Prostate gland (tissue), 2 donors: ENCODE results near the gene IGDCC3. TPM values are rescaled to one million over a fixed set of nuclear protein-coding genes. Genes with fewer than 3 reads are reported as not detected.

Source experiments
- DNase-seq: peaks from one replicate; pipeline ENCODE4 v3.0.0-alpha.2; 2019; ENCODE audit warnings: low spot score
- H3K27ac ChIP-seq, 2 donors: fragments of 200-600 bp; sonication (generic); 2 replicates each; pipeline ENCODE4 v1.5.1; 2017 to 2019
- H3K27me3 ChIP-seq: fragments of 200-600 bp; sonication (generic); replicated peaks from 2 replicates; pipeline ENCODE4 v1.5.1; 2019; ENCODE audit not compliant: insufficient read depth
- H3K36me3 ChIP-seq, 2 donors: fragments of 200-600 bp; sonication (generic); 1 replicate in 1 of 2; 2 replicates in 1 of 2; pipeline versions ENCODE4 v1.5.1 to v1.8.1; 2017 to 2019
- H3K4me1 ChIP-seq: fragments of 200-600 bp; sonication (generic); replicated peaks from 2 replicates; pipeline ENCODE4 v1.5.1; 2019
- H3K4me3 ChIP-seq, 2 donors: fragments of 200-600 bp; sonication (generic); 2 replicates each; pipeline ENCODE4 v1.5.1; 2017 to 2019
- H3K9me3 ChIP-seq: fragments of 200-600 bp; sonication (generic); 2 replicates; pipeline ENCODE4 v1.5.1; 2017
- POLR2A ChIP-seq: fragments of 450-650 bp; IDR thresholded peaks from one replicate; pipeline ENCODE4 v1.6.1; 2016; ENCODE audit warnings: antibody characterized with exemption, mild to moderate bottlenecking
- POLR2AphosphoS5 ChIP-seq: sonication (generic); formaldehyde crosslinking; IDR thresholded peaks from one replicate; pipeline ENCODE4 v1.6.1; 2017; ENCODE audit warnings: antibody characterized with exemption
- WGBS: methylation state at CpG from one replicate; pipeline ENCODE4 v1.1.5; 2018; 5-methylcytosine and 5-hydroxymethylcytosine counted together
- intact Hi-C: fragments of 100-400 bp; cut with DNase I; formaldehyde crosslinking; loops from one replicate; pipeline ENCODE4 v1.14.2; 2022
- total RNA-seq, 2 donors: library from RNA; depleted of rRNA; stranded (reverse); fragments of >200 nt; gene quantifications; one replicate each; pipeline ENCODE4 v1.1.0, GENCODE V29; 2016
- TF ChIP-seq, protein P1 (sequence below), 4 experiments: fragments of 200-600 bp in 2 of 4; fragments of 450-650 bp in 2 of 4; sonication (generic) in 2 of 4; IDR thresholded peaks; 1 replicate in 3 of 4; 2 replicates in 1 of 4; pipeline ENCODE4 v1.5.1; 2016 to 2019; ENCODE audit warnings: antibody characterized with exemption in 4 of 4, mild to moderate bottlenecking in 2 of 4, moderate library complexity in 2 of 4

Gene IGDCC3
- total RNA-seq, 2 donors from 2014 or later: 0.05 to 2.7 TPM

DNA sequence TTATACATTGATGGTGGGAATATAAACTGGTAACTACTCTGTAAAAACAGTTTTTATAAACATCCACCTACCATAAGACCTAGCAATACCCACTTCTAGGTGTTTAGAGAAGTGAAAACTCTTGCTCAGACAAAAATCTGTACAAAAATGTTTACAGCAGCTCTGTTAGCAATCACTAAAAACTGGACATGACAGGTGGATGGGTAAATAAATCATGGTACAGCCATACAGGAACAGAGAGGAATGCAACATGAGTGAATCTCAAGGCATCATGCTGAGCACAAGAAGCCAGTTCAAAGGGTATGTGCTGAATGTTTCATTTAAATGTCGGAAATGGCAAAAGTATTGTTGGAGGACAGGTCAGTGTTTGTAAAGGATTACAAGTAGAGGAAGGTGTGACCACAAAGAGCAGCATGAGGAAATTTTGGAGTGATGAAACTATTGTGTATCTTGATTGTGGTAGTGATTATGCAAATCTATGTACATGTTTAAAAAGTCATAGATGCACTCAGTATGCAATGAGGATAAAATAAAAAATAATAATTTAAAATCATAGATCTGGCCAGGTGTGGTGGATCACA is 84.8 kb downstream of the IGDCC3 start:
- intact Hi-C loops: no loop called here
- 68% methylated on average over 1 of the region's 1 CpG for WGBS
- Histone ChIP-seq H3K9me3 (no peaks in the 10 kb centered on the region), H3K27ac (no peak overlapping the region), H3K36me3 (no peaks in the 10 kb centered on the region), H3K27me3 (no peaks in the 10 kb centered on the region), H3K4me3 (no peak overlapping the region), H3K4me1 (no peaks in the 10 kb centered on the region)
- TF ChIP-seq, protein P1, sequence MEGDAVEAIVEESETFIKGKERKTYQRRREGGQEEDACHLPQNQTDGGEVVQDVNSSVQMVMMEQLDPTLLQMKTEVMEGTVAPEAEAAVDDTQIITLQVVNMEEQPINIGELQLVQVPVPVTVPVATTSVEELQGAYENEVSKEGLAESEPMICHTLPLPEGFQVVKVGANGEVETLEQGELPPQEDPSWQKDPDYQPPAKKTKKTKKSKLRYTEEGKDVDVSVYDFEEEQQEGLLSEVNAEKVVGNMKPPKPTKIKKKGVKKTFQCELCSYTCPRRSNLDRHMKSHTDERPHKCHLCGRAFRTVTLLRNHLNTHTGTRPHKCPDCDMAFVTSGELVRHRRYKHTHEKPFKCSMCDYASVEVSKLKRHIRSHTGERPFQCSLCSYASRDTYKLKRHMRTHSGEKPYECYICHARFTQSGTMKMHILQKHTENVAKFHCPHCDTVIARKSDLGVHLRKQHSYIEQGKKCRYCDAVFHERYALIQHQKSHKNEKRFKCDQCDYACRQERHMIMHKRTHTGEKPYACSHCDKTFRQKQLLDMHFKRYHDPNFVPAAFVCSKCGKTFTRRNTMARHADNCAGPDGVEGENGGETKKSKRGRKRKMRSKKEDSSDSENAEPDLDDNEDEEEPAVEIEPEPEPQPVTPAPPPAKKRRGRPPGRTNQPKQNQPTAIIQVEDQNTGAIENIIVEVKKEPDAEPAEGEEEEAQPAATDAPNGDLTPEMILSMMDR (IDR thresholded peaks at IDR 0.05): no peak
- no peak for TF ChIP-seq POLR2A
- no peak for TF ChIP-seq POLR2AphosphoS5
- no peak for DNase-seq

- DNase-seq: no peak
- no peak overlapping the region for H3K27ac ChIP-seq
- intact Hi-C loops: no loop called here
- no peaks in the 10 kb centered on the region for H3K27me3 ChIP-seq
- 85% methylated on average over 7 of the region's 7 CpGs for WGBS
- no peaks in the 10 kb centered on the region for H3K4me1 ChIP-seq
- H3K4me3 ChIP-seq: no peak overlapping the region
- H3K36me3 ChIP-seq: no peaks in the 10 kb centered on the region
- TF ChIP-seq POLR2A: no peak
- TF ChIP-seq, protein P1 (IDR thresholded peaks at IDR 0.05): no peak
- no peak for TF ChIP-seq POLR2AphosphoS5
- H3K9me3 ChIP-seq: no peaks in the 10 kb centered on the region
These were observed 87.6 kb downstream of the IGDCC3 start for GRCh38 chr15:65290228-65290627.

- 87% methylated on average over 7 of the region's 7 CpGs for WGBS
- intact Hi-C loops: no loop called here
- TF ChIP-seq, protein P1 (IDR thresholded peaks at IDR 0.05): no peak
- no peak for TF ChIP-seq POLR2A
- no peak for TF ChIP-seq POLR2AphosphoS5
- no peaks in the 10 kb centered on the region for H3K36me3 ChIP-seq
- DNase-seq: no peak
- no peaks in the 10 kb centered on the region for H3K9me3 ChIP-seq
- H3K27ac ChIP-seq: no peak overlapping the region
- H3K4me1 ChIP-seq: no peaks in the 10 kb centered on the region
- no peak overlapping the region for H3K4me3 ChIP-seq
- H3K27me3 ChIP-seq: no peaks in the 10 kb centered on the region
These were observed 88.4 kb downstream of the IGDCC3 start for GRCh38 chr15:65289261-65289854.

DNA sequence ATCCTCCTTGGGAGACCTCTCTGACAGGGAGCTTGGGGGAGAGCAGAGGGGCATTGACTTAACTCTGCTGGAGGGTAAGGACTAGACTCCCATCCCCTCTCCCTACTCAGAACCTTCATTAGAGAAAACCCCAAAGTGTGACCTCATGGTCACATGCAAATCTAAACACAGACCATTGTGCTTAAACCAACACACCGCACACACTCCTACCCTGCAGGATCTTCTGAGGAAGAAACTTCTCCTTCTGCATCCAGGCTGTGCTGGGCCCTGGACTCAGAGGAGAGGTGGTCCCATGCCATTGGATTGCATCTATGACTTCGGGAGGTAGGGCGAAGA is 90.3 kb downstream of the IGDCC3 start:
- WGBS: 89% methylated on average over 3 of the region's 3 CpGs

More for the DNA sequence above, 90.3 kb downstream of the IGDCC3 start:
- no peak for DNase-seq
- Histone ChIP-seq H3K27me3 (no peaks in the 10 kb centered on the region), H3K27ac (peak overlapping the region in 1 of 2 donors; percentile 86), H3K36me3 (no peaks in the 10 kb centered on the region), H3K4me3 (no peak overlapping the region), H3K9me3 (no peaks in the 10 kb centered on the region), H3K4me1 (no peaks in the 10 kb centered on the region)
- TF ChIP-seq, protein P1 (IDR thresholded peaks at IDR 0.05): no peak
- TF ChIP-seq POLR2AphosphoS5 (no peak), POLR2A (no peak)
- intact Hi-C loops: no loop called here
